Right atrium auricular region (tissue), 2 donors: Measurements from ENCODE around the gene OR10P1. TPM values are rescaled to one million over a fixed set of nuclear protein-coding genes. Genes with fewer than 3 reads are reported as not detected.
"Not testable (repeated sequence)": the region's sequence is repeated elsewhere in the genome, so short reads cannot be mapped to it uniquely, and the experiment has no call there.

Experiments used
- DNase-seq: peaks from one replicate; pipeline ENCODE4 v3.0.0-alpha.2; 2019; ENCODE audit warnings: low spot score
- H3K27ac ChIP-seq, 2 donors: fragments of 200-600 bp; sonication (generic); 1 replicate in 1 of 2; 2 replicates in 1 of 2; pipeline ENCODE4 v1.5.1; 2016 to 2019
- H3K27me3 ChIP-seq, 2 donors: fragments of 200-600 bp; sonication (generic); one replicate each; pipeline versions ENCODE4 v1.5.1 to v1.6.0; 2017 to 2019
- H3K36me3 ChIP-seq: fragments of 200-600 bp; sonication (generic); one replicate; pipeline ENCODE4 v1.5.1; 2016
- H3K4me1 ChIP-seq, 2 donors: fragments of 200-600 bp; sonication (generic); one replicate each; pipeline versions ENCODE4 v1.5.1 to v1.6.0; 2017 to 2019
- H3K4me3 ChIP-seq, 2 donors: fragments of 200-600 bp; sonication (generic); 1 replicate in 1 of 2; 2 replicates in 1 of 2; pipeline ENCODE4 v1.5.1; 2017 to 2019; ENCODE audit warnings: mild to moderate bottlenecking in 1 of 2, moderate library complexity in 1 of 2
- H3K9me3 ChIP-seq, 2 donors: fragments of 200-600 bp; sonication (generic); one replicate each; pipeline ENCODE4 v1.5.1; 2019
- CTCF ChIP-seq, 2 donors: fragments of 200-600 bp; sonication (generic); IDR thresholded peaks; one replicate each; pipeline ENCODE4 v1.5.1; 2019; ENCODE audit warnings: antibody characterized with exemption in 2 of 2
- total RNA-seq, 2 donors: library from RNA; depleted of rRNA; stranded (reverse); fragments of >200 nt; gene quantifications; one replicate each; pipeline ENCODE4 v1.1.0, GENCODE V29; 2016

The OR10P1 gene
- total RNA-seq, 2 donors from 2014 or later = not detected

- no peak overlapping the region for H3K4me3 ChIP-seq
- no peaks in the 10 kb centered on the region for H3K27me3 ChIP-seq
- H3K36me3 ChIP-seq = no peaks in the 10 kb centered on the region
- no peak for TF ChIP-seq CTCF (IDR thresholded peaks at IDR 0.05)
- no peak for DNase-seq
- peaks cover 0 to 7% of the 10 kb centered on the region in 2 donors for H3K4me1 ChIP-seq
- H3K9me3 ChIP-seq = no peaks in the 10 kb centered on the region
- H3K27ac ChIP-seq = no peak overlapping the region
Observed at GRCh38 chr12:55642669-55643068, 6.0 kb downstream of the OR10P1 start.

GRCh38 chr12:55644591-55644990 lies 7.9 kb downstream of the OR10P1 start:
- no peaks in the 10 kb centered on the region for H3K27me3 ChIP-seq
- H3K9me3 ChIP-seq = no peaks in the 10 kb centered on the region
- no peak overlapping the region for H3K27ac ChIP-seq
- H3K4me1 ChIP-seq = peaks cover 0 to 7% of the 10 kb centered on the region in 2 donors
- DNase-seq = no peak
- H3K4me3 ChIP-seq = no peak overlapping the region
- H3K36me3 ChIP-seq = no peaks in the 10 kb centered on the region
- TF ChIP-seq CTCF (IDR thresholded peaks at IDR 0.05) = no peak

GRCh38 chr12:55647027-55647426 lies 10.3 kb downstream of the OR10P1 start:
- H3K4me3 ChIP-seq = no peak overlapping the region
- H3K36me3 ChIP-seq = no peaks in the 10 kb centered on the region
- no peaks in the 10 kb centered on the region for H3K9me3 ChIP-seq
- peak overlapping the region; percentile 52 to 71 for H3K27ac ChIP-seq
- H3K27me3 ChIP-seq = no peaks in the 10 kb centered on the region
- no peaks in the 10 kb centered on the region for H3K4me1 ChIP-seq
- no peak for TF ChIP-seq CTCF (IDR thresholded peaks at IDR 0.05)
- no peak for DNase-seq

GRCh38 chr12:55650620-55651298 lies 14.1 kb downstream of the OR10P1 start:
- DNase-seq, H3K36me3 ChIP-seq, H3K27me3 ChIP-seq, H3K4me1 ChIP-seq, H3K27ac ChIP-seq, H3K4me3 ChIP-seq, H3K9me3 ChIP-seq: not testable (repeated sequence)

- peaks cover 0 to 4% of the 10 kb centered on the region in 2 donors for H3K4me1 ChIP-seq
- no peaks in the 10 kb centered on the region for H3K9me3 ChIP-seq
- no peak for DNase-seq
- no peaks in the 10 kb centered on the region for H3K27me3 ChIP-seq
- H3K27ac ChIP-seq = no peak overlapping the region
- no peak overlapping the region for H3K4me3 ChIP-seq
- no peak for TF ChIP-seq CTCF (IDR thresholded peaks at IDR 0.05)
- no peaks in the 10 kb centered on the region for H3K36me3 ChIP-seq
Observed at GRCh38 chr12:55651299-55651683, 14.6 kb downstream of the OR10P1 start.

GRCh38 chr12:55652352-55652751 lies 15.7 kb downstream of the OR10P1 start:
- TF ChIP-seq CTCF (IDR thresholded peaks at IDR 0.05) = no peak

More at GRCh38 chr12:55652352-55652751, 15.7 kb downstream of the OR10P1 start:
- Histone ChIP-seq H3K4me1 (peaks cover 0 to 4% of the 10 kb centered on the region in 2 donors), H3K27ac (no peak overlapping the region), H3K9me3 (no peaks in the 10 kb centered on the region), H3K27me3 (no peaks in the 10 kb centered on the region), H3K4me3 (no peak overlapping the region), H3K36me3 (no peaks in the 10 kb centered on the region)
- DNase-seq = no peak
